ENCODE results near the gene SAMD11.

Gene SAMD11

DNA sequence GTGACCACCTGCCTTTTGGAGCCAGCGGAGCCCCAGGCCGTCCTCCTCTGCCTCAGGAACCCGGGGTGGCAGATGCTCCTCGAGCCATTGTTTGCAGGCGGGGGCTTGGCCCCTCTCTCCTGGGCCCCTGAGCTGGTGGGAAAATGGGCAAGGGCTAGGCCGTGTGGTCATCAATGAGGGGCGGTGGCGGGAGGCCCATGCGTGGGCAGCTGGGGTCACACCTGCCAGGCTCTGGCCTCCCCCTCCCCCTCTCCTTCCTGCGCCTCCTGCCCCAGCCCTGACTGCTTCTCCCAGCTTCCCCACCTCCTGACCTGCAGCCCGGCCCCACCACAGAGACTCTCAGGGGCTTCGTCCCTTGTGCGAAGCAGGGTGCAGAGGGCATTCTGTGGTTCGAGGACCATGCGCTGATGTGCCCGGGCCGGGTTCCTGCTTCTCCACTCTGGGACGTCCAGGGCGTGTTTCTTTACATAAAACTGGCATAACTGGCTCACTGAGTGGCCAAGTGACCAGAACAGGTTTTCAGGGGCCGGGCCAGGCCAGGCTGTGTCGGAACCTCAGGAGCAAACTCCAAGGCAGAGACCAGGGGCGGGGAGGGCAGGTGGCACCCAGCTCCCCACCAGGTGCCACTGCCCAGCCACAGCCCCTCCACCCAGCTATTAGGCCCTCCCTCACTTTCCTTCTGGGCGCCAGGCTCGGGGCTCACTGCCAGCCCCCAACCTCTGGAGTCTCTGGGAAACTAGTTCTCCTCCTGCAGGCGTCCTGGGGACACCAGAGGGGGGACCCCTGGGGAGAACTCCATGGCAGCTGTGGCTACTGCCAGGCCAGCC is 9.3 kb downstream of the SAMD11 start:
- TF ChIP-seq, protein P1, sequence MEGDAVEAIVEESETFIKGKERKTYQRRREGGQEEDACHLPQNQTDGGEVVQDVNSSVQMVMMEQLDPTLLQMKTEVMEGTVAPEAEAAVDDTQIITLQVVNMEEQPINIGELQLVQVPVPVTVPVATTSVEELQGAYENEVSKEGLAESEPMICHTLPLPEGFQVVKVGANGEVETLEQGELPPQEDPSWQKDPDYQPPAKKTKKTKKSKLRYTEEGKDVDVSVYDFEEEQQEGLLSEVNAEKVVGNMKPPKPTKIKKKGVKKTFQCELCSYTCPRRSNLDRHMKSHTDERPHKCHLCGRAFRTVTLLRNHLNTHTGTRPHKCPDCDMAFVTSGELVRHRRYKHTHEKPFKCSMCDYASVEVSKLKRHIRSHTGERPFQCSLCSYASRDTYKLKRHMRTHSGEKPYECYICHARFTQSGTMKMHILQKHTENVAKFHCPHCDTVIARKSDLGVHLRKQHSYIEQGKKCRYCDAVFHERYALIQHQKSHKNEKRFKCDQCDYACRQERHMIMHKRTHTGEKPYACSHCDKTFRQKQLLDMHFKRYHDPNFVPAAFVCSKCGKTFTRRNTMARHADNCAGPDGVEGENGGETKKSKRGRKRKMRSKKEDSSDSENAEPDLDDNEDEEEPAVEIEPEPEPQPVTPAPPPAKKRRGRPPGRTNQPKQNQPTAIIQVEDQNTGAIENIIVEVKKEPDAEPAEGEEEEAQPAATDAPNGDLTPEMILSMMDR (IDR thresholded peaks at IDR 0.05; ENCODE audit: insufficient read depth, low read depth, low read length, missing control alignments), result no peak
- H3K4me3 ChIP-seq (ENCODE audit: low read depth, low read length), result no peak overlapping the region
- no peak for DNase-seq (ENCODE audit: low read depth)

DNA sequence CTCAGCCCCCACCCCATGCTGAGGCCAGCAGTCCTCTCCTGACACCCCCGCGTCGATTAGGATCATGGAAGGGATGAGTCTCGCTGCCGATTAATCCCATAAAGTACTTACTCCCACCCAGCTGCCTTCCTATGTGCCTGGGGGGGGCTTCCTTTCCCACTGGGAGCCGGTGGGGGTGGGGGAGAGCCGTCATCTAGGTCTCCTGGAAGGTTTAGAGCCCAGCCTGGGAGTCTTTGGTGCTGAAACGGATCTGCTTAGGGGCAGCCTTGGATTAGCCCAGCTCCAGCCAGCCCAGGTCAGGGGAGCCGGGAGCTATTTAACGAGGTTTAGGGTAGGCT is 9.8 kb downstream of the SAMD11 start:
- DNase-seq (ENCODE audit: low read depth), result no peak
- no peak overlapping the region for H3K4me3 ChIP-seq (ENCODE audit: low read depth, low read length)
- TF ChIP-seq, protein P1 (IDR thresholded peaks at IDR 0.05; ENCODE audit: insufficient read depth, low read depth, low read length, missing control alignments), result no peak

DNA sequence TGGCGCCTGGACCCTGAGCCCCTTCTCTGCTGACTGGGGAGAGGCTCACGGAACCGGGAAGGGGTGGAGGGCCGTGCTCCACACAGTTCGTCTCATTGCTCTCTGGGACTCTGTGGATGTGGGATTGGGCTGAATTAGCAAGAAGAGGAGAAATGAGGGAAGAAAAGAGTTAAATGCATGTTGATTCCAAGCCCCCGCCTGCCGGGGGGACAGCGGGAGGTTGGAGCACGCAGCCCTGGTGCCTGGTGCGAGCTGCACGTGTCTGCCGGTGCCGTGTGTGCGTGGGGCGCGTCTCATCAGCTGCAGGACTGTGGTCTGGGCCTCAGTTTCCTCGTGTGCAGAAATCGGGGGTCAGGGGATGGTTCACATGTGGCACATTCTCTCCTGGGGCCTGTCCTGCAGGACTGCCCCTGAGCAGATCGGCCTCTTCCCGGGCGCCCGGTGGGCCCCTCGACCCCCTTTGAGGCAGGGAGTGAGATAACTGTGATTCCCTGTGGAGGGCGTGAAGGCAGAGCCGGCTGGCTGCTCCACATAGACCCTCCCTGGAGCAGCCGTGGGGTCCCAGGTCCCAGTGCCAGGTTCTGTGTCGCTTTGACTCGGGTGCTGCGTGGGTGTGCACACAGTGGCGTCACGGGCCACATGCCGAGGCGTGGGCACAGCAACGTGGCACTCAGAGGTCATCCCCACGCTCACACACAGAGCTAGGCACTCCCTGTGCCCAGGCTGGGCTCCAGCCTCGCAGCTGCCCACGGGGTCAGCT is 11.4 kb downstream of the SAMD11 start:
- no peak overlapping the region for H3K4me3 ChIP-seq (ENCODE audit: low read depth, low read length)
- TF ChIP-seq, protein P1 (IDR thresholded peaks at IDR 0.05; ENCODE audit: insufficient read depth, low read depth, low read length, missing control alignments), result no peak
- DNase-seq (ENCODE audit: low read depth), result no peak

DNA sequence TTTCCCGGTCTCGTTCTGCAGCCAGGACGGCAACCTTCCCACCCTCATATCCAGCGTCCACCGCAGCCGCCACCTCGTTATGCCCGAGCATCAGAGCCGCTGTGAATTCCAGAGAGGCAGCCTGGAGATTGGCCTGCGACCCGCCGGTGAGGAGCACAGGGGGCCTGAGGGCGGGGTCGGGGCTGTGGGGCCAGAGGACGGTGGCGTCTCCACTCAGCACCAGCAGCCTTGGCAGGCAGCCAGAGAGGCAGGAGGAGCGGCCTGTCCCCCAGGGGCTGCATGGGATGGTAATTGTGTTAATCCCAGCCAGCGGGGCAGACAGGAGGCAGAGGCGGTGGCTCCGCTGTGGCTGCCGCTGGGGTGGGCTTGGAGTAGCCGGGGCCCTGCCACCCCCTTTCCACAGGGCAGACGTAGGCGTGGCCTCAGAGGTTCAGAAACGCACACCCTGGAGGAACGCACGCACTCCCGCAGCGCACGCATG is 12.1 kb downstream of the SAMD11 start:
- TF ChIP-seq, protein P1 (IDR thresholded peaks at IDR 0.05; ENCODE audit: insufficient read depth, low read depth, low read length, missing control alignments), result no peak
- no peak overlapping the region for H3K4me3 ChIP-seq (ENCODE audit: low read depth, low read length)
- no peak for DNase-seq (ENCODE audit: low read depth)

DNA sequence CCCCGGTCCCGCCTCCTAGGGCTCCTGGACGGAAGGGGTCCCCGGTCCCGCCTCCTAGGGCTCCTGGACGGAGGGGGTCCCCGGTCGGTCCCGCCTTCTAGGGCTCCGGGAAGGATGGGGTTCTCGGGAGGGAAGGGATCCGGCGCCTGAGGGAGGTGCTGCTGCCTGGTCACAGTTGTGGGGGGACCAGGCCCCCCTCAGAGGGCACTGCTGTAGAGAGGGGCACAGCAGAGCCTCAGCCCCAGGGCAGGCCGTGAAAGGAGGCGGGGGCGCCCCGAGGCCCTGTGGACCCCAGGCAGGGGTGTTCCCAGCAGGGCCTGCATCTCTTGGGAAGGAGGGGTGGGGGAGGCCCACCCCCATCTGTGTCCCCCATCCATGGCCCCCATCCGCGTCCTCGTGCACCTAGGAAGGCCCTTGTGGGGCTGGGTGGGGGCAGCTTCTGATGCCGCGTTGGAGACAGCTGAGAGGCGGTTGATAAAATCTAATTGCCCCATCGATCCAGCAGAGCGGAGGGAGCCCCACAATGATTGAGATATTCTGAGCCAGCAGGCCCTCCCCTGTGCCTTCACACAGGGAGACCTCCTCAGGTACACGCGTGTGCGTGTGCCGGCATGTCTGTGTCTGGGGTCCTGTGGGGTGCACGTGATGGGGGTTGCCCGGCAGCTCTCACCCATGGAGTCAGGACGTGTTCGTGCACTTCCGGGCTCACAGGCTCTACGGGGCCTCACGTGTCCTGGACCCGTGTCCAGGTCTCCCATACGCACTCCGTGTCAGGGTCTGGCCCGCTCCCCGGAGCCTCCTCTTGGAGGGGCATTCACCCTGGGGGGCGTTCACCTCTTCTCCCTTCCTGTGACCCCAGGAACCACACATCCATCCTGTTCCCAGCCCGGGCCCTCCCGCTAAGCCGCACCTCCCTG is 12.9 kb downstream of the SAMD11 start:
- TF ChIP-seq, protein P1 (IDR thresholded peaks at IDR 0.05; ENCODE audit: insufficient read depth, low read depth, low read length, missing control alignments), result no peak
- no peak overlapping the region for H3K4me3 ChIP-seq (ENCODE audit: low read depth, low read length)
- DNase-seq (ENCODE audit: low read depth), result no peak

DNA sequence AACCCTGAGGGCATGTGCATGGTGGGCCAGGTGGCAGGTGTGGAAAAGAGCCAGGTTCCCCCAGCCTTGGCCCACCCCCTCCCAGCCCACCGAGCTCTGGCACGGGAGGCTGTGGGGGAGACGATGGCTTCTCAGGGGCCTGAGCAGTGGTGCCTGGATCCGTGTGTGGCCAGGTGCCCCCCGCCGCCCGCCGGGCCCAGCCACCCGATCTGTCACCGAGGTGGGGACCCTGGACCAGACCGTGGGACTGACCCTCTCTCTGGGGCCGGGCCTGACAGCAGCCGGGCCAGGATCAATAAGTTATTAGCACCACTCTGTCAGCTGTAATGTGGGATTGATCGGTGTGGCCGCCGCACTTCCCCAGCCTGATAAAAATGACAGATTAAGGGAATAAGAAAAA is 13.8 kb downstream of the SAMD11 start:
- DNase-seq (ENCODE audit: low read depth), result no peak
- TF ChIP-seq, protein P1 (IDR thresholded peaks at IDR 0.05; ENCODE audit: insufficient read depth, low read depth, low read length, missing control alignments), result no peak
- no peak overlapping the region for H3K4me3 ChIP-seq (ENCODE audit: low read depth, low read length)
